ENCODE data around the gene ORMDL2. TPM values are rescaled to one million over a fixed set of nuclear protein-coding genes. Genes with fewer than 3 reads are reported as not detected.

ORMDL2 gene
- total and polyA plus RNA-seq, 2 experiments from 2014 or later, result 18.0 to 55.1 TPM

DNA sequence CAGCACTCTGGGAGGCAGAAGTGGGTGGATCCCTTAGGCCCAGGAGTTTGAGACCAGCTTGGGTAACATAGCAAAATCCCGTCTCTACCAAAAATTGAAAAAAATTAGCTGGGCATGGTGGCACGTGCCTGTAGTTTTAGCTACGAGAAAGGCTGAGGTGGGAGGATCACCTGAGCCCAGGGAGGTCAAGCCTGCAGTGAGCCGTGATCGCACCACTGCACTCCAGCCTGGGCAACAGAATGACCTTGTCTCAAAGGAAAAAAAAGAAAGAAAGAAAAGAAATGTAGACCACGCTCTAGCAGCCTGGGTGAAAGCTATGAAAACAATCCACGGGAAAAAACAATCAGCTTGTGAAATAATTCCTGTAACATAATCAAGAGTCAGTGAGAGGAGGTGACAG is 29.3 kb upstream of the ORMDL2 start (continued):
- no peak for TF ChIP-seq ZNF462 (CRISPR knock-in tag; IDR thresholded peaks at IDR 0.05)

DNA sequence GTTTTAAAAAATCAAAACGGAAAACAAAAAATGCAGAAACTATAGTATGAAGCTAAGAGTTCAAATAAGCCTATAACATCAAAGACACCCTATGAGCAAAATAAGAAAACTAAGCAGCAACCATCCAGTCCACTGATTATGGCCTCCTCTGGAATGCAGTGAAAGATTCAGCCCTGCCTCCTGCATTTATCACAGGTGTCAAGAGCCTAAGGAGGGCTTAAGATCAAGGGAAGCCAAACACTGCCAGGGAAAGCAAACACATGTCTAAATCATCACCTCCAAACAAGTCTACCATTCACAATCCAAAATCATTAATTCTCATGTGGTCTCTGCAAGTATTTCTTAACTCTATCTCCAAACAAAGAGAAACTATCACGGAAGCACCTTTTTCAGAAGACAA is 28.7 kb upstream of the ORMDL2 start:
- 0 out of 2 replicates have a peak, but pooled peaks cover 8% of the 10 kb centered on the region for H3F3A ChIP-seq (replicated peaks; ENCODE audit: low read depth)
- no peaks in the 10 kb centered on the region for H3K4me1 ChIP-seq (ENCODE audit: insufficient read depth)
- no peaks in the 10 kb centered on the region for H3K4me1 Mint-ChIP-seq
- peaks cover 63% of the 10 kb centered on the region for H3K36me3 ChIP-seq (ENCODE audit: insufficient read depth)
- 0 out of 2 replicates have a peak, but pooled peaks cover 11% of the 10 kb centered on the region for H3K79me2 ChIP-seq (replicated peaks; ENCODE audit: insufficient read depth)
- H3K27me3 ChIP-seq (ENCODE audit: insufficient read depth), result no peaks in the 10 kb centered on the region
- peaks cover 86% of the 10 kb centered on the region for H3K36me3 Mint-ChIP-seq (ENCODE audit: low read depth)
- no peak overlapping the region for H3K27ac Mint-ChIP-seq
- DNase-seq (ENCODE audit: low spot score), result no peak
- ATAC-seq, result no peak
- H4K20me1 ChIP-seq (replicated peaks; ENCODE audit: insufficient read depth), result peaks cover 12% of the 10 kb centered on the region; the same call in 1 of the 2 replicates
- no peak overlapping the region for H3K4me2 ChIP-seq
- no peak overlapping the region for H3K27ac ChIP-seq (ENCODE audit: low read depth)
- H3K9me2 ChIP-seq (ENCODE audit: insufficient read depth), result no peaks in the 10 kb centered on the region
- no peak overlapping the region for H3K4me3 Mint-ChIP-seq
- no peaks in the 10 kb centered on the region for H3K9me3 Mint-ChIP-seq
- no peak overlapping the region for H2AFZ ChIP-seq
- H3K27me3 Mint-ChIP-seq (ENCODE audit: insufficient read depth, low read depth, poor library complexity), result no peaks in the 10 kb centered on the region
- no peak overlapping the region for H3K4me3 ChIP-seq
- TF ChIP-seq REST (IDR thresholded peaks at IDR 0.05; ENCODE audit: unreplicated experiment) (no peak), EZH2phosphoT487 (IDR thresholded peaks at IDR 0.05; ENCODE audit: unreplicated experiment) (no peak), CTCF (conservative IDR thresholded peaks at IDR 0.05; ENCODE audit: low read depth in 2 of 2) (no peak), NANOG (IDR thresholded peaks at IDR 0.05; ENCODE audit: borderline replicate concordance) (no peak), ZNF331 (CRISPR knock-in tag; IDR thresholded peaks at IDR 0.05; ENCODE audit: low read depth) (no peak), ETS1 (IDR thresholded peaks at IDR 0.05) (no peak), STAT1 (IDR thresholded peaks at IDR 0.05; ENCODE audit: unreplicated experiment) (no peak), CREB1 (CRISPR knock-in tag; IDR thresholded peaks at IDR 0.05; ENCODE audit: low read depth) (no peak)
